ENCODE results near the gene ABLIM1.

The ABLIM1 gene

DNA sequence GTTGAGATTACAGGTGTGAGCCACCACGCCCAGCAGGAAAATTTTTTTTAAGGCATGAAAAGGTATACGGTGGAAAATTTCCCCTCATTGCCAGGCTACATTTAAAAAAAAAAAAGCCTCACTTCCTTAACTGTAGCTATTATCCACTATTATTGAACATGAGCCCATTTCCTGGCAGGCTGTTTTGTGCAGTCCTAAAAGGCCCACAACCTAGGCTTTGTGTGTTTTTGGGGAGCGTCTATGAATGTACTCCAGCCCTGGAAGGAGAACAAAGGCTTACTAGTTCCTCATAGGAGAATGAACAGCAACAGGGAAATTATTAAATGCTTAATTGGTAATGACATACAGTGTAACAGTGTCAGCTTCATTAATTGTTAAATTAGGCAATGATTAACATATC lies 111.0 kb downstream of the ABLIM1 start:
- no peak for DNase-seq (ENCODE audit: low read depth in 1 of 2, low spot score in 1 of 2)

DNA sequence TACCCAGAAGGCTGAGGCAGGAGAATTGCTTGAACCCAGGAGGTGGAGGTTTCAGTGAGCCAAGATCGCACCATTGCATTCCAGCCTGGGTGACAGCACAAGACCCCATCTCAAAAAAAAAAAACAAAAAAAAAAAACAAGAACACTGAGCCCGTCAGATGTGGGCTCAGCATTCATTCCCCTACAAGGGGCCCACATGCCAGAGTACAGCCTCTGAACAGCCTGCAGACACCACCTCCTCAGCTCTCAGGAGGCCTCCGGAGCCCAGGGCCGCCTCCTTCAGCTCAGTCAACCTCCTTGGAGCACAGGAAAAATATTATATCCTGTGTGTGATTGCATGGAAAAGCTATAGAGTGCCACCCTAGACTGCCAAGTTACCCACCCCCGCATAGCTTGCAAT lies 112.3 kb downstream of the ABLIM1 start:
- no peak for DNase-seq (ENCODE audit: low read depth in 1 of 2, low spot score in 1 of 2)

DNA sequence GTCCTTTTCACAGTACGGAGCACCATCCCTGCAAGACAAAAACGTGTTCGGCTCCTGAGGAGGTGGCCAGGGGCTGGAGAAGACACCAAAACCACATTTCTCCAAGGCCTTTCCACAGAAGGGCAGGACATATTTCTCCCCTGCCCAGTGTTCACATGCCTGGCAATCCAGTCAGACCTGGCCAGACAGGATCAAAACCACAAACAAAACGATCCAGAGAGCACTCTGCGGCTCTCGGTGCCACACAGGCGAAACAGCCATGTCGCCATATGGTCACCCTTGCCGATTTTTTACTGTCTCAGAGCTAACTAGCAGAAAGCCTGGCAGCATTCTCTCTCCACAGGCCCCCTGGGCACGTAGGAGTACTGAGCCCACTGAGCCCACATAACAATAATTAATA lies 113.0 kb downstream of the ABLIM1 start:
- DNase-seq (ENCODE audit: low read depth in 1 of 2, low spot score in 1 of 2): no peak

DNA sequence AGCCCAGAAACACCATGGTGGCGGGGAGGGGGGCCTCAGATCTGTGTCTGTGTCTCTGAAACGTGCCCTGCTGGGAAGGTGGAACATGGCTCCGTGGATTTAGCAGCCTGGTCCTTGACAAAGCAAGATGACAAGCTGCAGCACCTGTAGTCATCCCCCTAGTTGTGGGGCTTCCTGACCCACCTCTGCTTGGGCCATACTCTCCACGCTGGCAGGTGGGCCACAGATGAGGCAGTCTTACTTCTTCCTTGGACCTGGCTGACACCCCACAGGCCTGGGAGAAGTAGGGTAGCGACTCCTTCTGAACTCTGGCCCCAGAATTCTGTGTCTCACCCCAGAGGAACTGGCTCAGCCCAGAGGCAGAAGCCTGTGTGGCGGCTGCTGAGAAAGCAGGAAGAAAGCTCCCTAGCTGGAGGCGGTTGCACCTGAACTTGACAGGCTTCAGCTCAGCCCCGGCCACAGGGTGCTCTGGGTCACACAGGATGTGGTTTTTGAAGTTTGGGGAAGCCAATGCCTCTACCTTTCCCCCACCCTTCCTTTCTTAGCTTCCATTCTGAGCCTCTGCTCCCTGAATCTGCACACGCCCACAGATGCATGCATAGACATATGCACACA lies 113.9 kb downstream of the ABLIM1 start:
- peak; percentile 29 to 55 for DNase-seq (ENCODE audit: low read depth in 1 of 2, low spot score in 1 of 2)

DNA sequence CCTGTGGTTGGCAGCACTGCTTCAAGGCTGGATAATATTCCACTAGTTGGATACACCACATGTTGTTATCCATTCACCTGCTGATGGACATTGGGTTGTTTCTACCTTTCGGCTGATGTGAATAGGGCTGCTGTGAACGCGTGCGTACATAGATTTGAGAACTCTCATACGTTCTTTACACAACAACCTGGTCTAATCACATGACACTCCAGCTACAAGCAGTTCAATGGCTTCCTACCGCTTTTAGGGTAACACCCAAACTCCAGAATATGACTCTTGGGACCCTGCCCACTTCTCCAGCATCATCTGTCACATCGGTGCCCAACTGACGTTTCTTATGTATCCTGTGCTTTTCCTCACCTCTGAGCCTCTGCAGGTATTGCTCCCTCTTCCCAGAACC lies 114.6 kb downstream of the ABLIM1 start:
- no peak for DNase-seq (ENCODE audit: low read depth in 1 of 2, low spot score in 1 of 2)

DNA sequence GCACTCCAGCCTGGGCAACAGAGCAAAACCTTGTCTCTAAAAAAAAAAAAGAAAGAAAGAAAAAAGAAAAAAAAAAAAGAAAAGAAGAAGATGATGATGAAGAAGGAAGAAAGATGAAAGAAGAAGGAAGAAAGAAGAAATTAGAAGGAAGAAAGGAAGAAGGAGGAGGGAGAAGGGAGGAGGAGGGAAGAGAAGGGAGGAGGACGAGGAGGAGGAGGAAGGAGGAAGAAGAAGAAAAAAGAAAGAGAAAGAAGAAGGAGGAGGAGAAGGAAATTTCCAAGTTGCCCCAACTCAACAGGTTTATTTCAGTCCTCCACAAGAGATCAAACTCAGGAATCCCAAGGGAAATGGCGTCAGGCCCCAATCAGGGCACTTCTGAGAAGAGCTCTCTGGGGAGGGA lies 115.7 kb downstream of the ABLIM1 start:
- DNase-seq (ENCODE audit: low read depth in 1 of 2, low spot score in 1 of 2): no peak

DNA sequence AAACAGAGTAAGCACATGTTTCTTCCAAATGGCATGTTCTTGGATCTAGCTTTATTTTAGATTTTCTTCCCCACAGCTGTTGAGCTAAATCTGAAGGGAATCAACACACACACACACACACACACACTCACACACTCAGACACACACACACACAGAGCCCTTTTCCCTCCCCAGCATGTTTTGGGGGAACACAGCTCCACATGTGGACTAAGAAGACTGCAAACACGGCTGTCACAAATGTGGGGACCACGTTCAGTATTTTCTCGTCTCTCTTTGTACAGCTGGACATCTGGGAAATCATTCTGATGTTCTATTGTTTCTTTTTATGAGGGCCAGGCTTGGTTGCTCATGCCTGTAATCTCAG lies 116.3 kb downstream of the ABLIM1 start:
- DNase-seq (ENCODE audit: low read depth in 1 of 2, low spot score in 1 of 2): no peak

DNA sequence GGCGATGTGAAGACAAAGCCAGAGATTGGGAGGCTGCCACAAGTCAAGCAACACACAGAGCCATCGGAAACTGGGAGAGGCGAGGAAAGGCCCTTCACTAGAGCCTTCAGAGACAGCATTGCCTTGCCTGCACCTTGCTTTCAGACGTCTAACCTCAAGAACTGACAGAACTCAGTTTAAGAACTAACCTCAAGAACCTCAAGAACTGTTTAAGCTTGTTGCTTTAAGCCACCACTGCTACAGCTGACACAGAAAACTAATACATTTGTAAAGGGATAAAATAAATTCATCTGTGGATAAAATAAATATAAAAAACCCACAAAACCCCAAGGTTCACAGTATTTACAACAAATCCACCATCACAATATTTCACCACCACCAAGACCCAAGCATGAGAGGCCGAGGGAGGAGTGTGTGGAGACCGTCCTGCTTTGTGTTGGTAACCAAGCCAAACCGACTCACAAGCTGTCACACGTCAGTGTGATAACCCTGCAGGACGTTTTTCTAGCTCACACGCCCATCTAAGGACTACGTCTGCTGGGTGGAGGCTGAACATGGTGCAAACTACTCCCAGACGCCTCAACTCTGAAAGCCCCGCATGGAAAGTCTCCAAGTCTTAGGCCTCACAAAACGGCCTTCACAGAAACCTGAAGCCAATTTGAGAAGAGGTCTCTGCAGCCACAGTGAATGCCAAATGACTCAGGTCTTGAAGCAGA lies 116.8 kb downstream of the ABLIM1 start:
- DNase-seq (ENCODE audit: low read depth in 1 of 2, low spot score in 1 of 2): peak in 1 of 2 donors; percentile 50

DNA sequence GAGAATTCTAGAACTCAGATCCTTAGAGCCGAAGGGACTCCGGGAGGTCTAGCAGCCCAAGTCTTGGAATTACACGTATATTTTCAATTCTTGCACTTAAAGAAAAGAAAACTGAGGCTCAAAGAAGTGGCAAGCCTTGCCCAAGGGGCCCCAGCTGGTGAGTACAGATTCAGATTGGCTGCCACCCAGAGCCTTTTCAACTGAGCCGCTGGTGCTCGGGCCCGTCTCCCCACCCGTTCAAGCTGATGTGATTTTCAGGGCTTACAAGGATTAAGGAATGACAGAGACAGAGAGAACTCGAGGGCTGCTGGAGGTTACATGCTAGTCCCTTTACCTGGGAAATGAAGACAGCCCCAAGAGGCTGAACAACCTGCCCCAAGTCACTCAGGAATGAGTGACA lies 117.8 kb downstream of the ABLIM1 start:
- no peak for DNase-seq (ENCODE audit: low read depth in 1 of 2, low spot score in 1 of 2)

DNA sequence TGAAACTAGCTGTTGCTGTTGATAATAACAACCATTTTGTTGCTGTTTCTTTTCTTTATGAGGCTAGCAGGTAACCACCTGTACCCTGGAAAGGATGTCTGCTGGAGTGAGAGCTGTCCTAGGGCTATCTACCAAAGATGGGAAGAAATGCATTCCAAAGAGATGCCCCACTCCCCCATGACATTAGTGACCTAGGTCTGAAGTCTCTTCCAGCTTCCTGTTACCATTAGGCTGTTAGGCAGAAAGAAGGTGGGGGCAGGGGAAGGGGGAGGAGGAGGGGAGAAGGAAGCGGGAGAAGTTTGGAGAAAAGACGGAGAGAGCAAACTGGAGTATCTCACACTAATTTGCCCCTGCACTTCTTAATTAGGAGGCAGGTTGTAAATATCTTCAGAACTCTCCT lies 118.5 kb downstream of the ABLIM1 start:
- DNase-seq (ENCODE audit: low read depth in 1 of 2, low spot score in 1 of 2): no peak

DNA sequence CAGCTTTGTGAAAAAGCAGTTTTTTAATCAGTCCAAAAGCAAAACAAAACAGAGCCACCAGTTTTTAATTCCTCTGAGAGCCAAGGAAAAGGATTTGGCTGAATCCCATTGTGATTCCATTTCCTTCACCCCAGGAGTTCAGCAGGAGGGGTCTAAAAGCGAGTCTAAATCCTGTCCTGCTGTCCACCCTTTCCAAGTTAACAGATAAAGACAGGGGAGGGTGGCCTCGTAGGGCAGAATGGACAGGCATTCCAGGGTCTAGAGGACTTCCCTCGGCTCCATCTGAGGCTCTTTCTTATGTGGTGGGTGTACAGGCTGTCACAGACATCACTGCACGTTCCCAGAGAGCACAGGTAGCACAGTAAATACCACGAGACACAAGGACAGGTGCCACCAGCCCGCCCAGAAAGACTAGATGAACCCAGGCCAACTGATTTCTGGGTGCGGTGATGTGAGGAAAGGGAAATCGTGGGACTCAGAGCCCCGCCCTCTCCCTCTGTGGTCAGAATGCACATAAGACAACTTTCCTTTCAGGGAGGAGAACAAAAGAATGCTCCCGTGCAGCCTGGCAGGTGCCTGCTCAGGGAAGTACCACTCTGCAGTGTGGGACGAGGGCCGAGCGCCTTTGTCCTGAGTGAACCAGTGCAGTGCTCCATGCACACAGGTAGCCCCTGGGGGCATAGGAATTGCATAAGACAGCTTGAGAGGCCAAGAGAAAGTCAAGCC lies 119.7 kb downstream of the ABLIM1 start:
- peak in 1 of 2 donors; percentile 32 for DNase-seq (ENCODE audit: low read depth in 1 of 2, low spot score in 1 of 2)

DNA sequence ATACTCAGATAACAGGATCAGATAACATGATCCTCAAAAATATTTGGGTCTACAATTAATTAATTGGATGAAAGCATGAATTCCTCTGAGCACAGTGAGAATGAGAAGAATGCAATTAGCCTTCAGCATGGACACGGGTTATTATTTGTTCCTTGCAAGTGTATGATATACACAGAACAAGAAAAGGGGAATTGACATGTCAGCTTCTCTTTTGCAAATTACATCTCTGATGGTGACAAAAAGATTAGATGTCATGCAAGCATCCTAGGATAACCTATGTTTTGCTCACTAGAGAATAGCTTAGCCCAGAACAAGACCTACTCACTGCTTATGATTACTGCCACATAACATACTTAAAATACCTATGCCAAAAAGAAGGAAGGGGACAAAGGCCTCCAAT lies 120.3 kb downstream of the ABLIM1 start:
- no peak for DNase-seq (ENCODE audit: low read depth in 1 of 2, low spot score in 1 of 2)

DNA sequence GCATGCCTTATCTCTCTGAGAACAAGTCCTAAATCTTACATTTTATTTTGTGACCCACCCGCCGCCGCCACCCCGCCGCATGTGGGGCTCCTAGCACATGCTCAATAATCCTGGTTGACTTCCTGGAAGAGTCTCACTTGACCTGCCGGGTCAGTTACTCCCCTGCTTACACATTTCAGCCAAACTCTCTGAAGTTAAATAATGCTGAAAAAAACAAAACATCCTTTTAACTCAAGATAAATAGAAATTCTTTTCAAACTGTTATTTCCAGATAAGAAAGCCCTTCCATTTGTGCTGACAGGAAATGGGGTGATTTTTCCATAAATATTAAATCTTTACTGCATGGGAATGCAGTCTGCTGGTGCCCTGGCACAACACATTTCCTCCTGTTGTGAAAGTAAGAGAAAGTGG lies 123.5 kb downstream of the ABLIM1 start:
- no peak for DNase-seq (ENCODE audit: low read depth in 1 of 2, low spot score in 1 of 2)

DNA sequence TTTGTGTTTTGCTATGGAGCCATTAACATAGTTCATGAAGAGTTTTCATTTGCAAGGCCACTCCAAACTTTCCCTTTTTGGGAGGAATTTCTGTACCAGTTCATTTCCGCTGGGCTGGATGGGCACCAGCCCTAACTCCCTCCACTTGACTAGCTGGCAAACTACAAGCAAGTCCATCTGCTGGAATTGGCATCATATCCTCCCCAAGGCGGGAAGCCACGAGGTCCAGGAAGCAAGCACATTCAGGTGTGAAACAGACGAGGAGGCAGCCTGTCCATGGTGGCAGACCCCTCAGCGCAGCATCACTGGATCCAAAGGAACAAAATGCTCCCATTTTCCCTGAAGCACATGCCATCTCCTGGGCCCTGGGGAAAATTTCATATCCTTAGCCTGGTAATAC lies 125.8 kb downstream of the ABLIM1 start:
- DNase-seq (ENCODE audit: low read depth in 1 of 2, low spot score in 1 of 2): no peak

DNA sequence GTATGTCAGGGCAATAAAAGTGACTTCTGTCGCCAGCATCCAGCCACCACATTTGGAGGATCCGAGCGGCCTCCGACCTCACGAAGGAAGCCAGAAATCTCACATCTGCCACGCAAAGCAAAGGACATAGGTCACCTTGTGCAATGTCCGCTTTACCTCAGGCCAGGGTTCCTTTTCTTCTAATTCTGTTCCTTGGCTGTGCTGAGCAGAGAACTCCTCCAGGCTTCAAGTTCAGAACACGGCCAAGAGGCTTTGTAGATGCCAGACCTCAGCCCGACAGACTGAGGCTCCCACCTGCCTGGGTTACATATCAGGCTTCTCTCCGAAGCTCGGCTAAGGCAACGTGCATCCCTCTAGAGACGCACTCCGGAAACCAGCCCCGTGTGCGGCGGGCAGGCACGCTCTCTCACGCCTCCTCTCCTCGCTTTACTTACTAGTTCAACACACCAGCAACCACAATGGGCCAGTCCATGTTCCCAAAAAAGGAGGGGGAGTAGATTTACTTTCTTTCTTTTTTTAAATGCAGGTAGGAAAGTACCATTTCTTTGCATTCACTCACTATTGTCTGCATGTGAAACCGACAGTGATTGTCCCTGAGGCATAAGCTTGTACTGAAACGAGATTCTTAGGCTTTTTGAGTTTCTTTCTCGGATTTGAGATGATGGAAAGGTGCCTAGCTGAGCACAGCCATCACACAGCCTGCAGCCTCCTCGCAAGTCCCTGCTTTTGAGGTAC lies 131.4 kb downstream of the ABLIM1 start:
- peak; percentile 68 to 70 for DNase-seq (ENCODE audit: low read depth in 1 of 2, low spot score in 1 of 2)

DNA sequence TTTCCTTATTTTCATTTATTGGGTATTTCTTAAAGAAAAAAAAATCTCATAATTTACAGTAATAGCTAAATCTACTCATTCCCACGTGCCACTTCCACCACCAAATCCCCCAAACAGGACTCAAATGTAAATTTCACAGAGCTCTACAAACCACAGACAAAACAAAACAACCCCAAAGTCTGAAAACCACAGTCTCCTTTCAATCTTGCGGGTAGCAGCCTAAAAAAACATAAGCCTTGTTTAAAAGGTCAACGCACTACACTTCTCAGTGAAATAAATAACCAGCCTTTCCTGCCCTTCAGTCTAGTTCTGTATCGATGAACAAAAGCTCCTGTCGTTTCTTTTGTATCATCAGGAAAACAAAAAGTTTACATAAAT lies 132.0 kb downstream of the ABLIM1 start:
- no peak for DNase-seq (ENCODE audit: low read depth in 1 of 2, low spot score in 1 of 2)

DNA sequence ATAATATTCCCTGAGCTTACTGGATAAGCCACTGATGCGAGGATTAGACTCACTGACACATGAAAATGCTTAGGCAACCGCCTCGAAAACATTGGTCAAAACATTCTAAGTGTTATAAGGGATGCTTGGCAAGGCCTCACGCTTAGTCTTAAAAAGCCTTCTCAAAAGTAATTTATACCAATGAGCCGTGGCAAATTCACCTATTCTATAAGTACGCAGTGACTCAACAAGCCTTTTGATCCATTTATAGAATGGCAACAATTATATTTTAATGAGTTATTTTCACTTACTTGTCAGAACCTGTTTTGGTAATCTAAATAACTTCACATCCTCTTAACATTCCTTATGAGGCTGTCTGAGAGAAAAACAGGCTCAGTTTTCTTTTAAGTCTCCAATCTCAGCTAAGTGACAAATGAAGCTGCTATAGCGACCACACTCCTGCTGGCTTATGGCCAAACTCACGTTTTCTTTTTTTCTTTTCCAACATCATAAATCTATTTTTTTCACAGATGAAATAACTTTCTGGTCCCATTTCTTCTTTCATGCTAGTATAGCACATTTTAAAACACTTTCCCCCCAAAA lies 132.6 kb downstream of the ABLIM1 start:
- no peak for DNase-seq (ENCODE audit: low read depth in 1 of 2, low spot score in 1 of 2)

DNA sequence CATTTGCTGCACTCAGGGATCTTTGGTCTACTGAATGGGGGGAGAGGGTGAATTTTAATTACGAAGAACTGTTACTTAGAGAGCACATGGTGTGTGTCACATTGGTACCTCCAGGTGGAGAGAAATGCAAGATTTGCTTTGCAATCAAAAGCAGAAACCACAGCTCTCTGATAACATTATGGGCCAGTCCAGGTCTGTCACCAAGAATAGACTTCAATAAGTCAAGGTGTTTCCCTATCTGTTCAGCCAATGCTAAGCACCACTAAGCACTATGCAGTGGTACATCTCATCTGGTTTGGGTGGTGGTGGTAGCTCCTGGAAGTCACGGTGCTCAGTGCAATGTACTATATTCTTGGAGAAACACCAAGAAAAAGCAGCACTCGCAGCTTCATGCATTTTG lies 134.2 kb downstream of the ABLIM1 start:
- no peak for DNase-seq (ENCODE audit: low read depth in 1 of 2, low spot score in 1 of 2)

DNA sequence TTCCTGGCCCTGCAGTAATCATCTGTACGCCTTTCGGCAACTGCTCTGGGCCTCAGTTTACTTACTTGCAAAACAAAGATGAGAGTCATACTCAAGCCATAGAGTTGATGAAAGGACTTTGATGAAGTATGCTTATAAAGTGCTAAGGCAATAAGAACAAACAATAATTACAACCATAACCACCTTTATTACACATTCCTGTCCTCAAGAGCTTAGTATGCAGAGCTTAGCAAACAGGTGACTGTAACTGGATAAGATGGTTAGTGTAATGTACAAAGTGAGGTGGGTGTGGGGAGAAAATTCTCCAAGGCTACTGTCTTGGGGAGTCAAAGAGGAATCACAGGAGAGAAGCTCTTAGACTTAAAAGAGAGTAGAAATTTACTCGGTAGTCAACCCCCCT lies 136.8 kb downstream of the ABLIM1 start:
- DNase-seq (ENCODE audit: low read depth in 1 of 2, low spot score in 1 of 2): no peak

DNA sequence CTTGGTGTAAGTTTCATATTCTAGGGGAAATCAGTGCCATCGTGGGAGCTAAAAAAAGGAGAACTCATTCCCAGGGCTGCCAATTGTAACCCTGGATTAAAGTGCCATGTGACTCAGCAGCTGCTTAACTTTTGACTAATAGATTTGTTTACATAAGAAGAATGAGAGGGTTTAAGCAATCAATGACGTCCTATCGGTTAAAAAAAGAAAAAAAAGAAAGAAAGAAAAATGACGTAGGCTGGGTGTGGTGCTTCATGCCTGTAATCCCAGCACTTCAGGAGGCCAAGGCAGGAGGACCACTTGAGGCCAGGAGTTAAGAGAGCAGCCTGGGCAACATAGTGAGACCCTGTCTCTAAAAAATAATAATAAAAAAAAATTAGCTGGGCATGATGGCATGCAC lies 137.6 kb downstream of the ABLIM1 start:
- DNase-seq (ENCODE audit: low read depth in 1 of 2, low spot score in 1 of 2): no peak

DNA sequence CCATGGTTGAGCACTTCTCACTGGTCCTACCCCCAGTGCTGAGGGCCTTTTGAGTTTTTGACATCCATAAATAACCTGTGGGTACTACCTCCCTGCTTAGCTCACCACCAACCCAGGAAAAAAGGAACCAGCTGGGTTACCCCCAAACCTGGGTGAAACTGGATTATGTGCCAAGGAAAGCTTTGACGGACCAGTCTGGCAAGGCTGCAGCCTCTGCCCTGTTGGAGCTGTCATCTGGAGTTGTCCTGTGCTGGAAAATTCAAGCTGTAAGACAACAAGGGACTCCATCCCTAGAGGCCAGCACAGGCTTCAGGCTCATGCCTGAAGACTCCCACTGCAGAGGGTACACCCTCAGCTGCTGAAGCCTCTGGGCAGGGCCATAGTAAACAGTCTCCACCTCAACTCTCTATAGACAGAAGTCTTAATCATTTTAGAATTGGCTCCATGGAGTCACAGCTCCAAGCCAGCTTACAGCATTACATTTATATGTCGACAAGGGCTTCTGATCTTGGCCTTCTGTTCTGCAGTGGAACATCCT lies 138.2 kb downstream of the ABLIM1 start:
- no peak for DNase-seq (ENCODE audit: low read depth in 1 of 2, low spot score in 1 of 2)

Measured in stimulated activated CD4-positive, alpha-beta T cell treated with anti-CD3 and anti-CD28 coated beads, Interleukin-15, amount 100 ng/mL, for 1 hour (primary cell).